HepG2 (cell line): ENCODE results near the gene MAP3K2. TPM values are rescaled to one million over a fixed set of nuclear protein-coding genes. Genes with fewer than 3 reads are reported as not detected.
A peak's percentile ranks its signal among the peaks of the same experiment; 100 is the strongest.

Source experiments
- ATAC-seq: fragments of 200-7000 bp; cut with Tn5 transposase; 3 replicates; pipeline ENCODE4 v1.9.1; 2020; ENCODE audit warnings: mild to moderate bottlenecking, moderate library complexity
- BruUV-seq: library from RNA; stranded (reverse); fragments of 400-500 nt; replicated peaks from 2 replicates; lab custom pipeline; 2021; lab: Mats Ljungman, UMichigan
- CTCF ChIA-PET: fragments of 300-600 bp; formaldehyde crosslinking; extraction: SDS; loops from one replicate; lab custom pipeline; 2021; ENCODE audit warnings: low total read pairs, inconsistent platforms, low intra/inter-chr PET ratio; lab: Yijun Ruan, JAX
- POLR2A ChIA-PET: fragments of 350-600 bp; sonication (Branson Sonifier 250); formaldehyde crosslinking; loops from one replicate; lab custom pipeline; 2020; ENCODE audit warnings: antibody characterized with exemption, inconsistent platforms; lab: Yijun Ruan, JAX
- DNase-seq: peaks from one replicate; pipeline ENCODE4 v3.0.0-alpha.2; 2015; ENCODE audit warnings: low spot score
- FAIRE-seq: peaks from 3 replicates; lab custom pipeline; 2011; peaks lifted over from hg19 to GRCh38; lab: Jason Lieb, UNC
- H2AFZ ChIP-seq: one replicate; pipeline ENCODE4 v1.6.1; 2011; ENCODE audit warnings: low read length, inconsistent platforms
- H3K27ac ChIP-seq: fragments of 300-600 bp; 3 replicates; pipeline ENCODE4 v1.8.0; 2011; ENCODE audit warnings: mixed run types, mild to moderate bottlenecking, mixed read lengths, low read length, inconsistent platforms; ENCODE audit not compliant: insufficient read depth; ENCODE audit errors: extremely low read length
- H3K27me3 ChIP-seq, 2 experiments: fragments of 200-600 bp in 1 of 2; 2 replicates in 1 of 2; 3 replicates in 1 of 2; pipeline versions ENCODE4 v1.6.0 to v1.8.0; 2011; ENCODE audit warnings: low read length in 2 of 2, mild to moderate bottlenecking in 2 of 2, moderate library complexity in 2 of 2, inconsistent platforms in 1 of 2; ENCODE audit not compliant: insufficient read depth in 2 of 2, control insufficient read depth in 1 of 2
- H3K36me3 ChIP-seq, 2 experiments: fragments of 200-600 bp in 1 of 2; replicated peaks in 1 of 2; 2 replicates in 1 of 2; 3 replicates in 1 of 2; pipeline versions ENCODE4 v1.5.1 to v1.8.0; 2011; ENCODE audit warnings: low read length in 2 of 2, inconsistent platforms in 1 of 2; ENCODE audit not compliant: insufficient read depth in 2 of 2, control insufficient read depth in 1 of 2
- H3K4me1 ChIP-seq: 2 replicates; pipeline ENCODE4 v1.5.1; 2012; ENCODE audit warnings: low read length, inconsistent platforms; ENCODE audit not compliant: insufficient read depth
- H3K4me2 ChIP-seq: 2 replicates; pipeline ENCODE4 v1.6.0; 2011; ENCODE audit warnings: low read depth, low read length, inconsistent platforms
- H3K4me3 ChIP-seq, 3 experiments: fragments of 200-600 bp in 1 of 3; sonication (generic), shearing (Covaris generic) in 1 of 3; replicated peaks in 1 of 3; 2 replicates each; pipeline ENCODE4 v1.5.1; 2011 to 2016; ENCODE audit warnings: low read length in 3 of 3, inconsistent platforms in 2 of 3, low read depth in 2 of 3, mild to moderate bottlenecking in 2 of 3, control low read depth in 1 of 3, mixed read lengths in 1 of 3; ENCODE audit not compliant: insufficient read depth in 1 of 3
- H3K79me2 ChIP-seq: one replicate; pipeline ENCODE4 v1.6.1; 2011; ENCODE audit warnings: low read length, inconsistent platforms; ENCODE audit not compliant: insufficient read depth
- H3K9ac ChIP-seq: 2 replicates; pipeline ENCODE4 v1.6.0; 2011; ENCODE audit warnings: mild to moderate bottlenecking, low read depth, low read length, inconsistent platforms; ENCODE audit not compliant: insufficient read depth
- H3K9me3 ChIP-seq: 2 replicates; pipeline ENCODE4 v1.5.1; 2012; ENCODE audit warnings: mild to moderate bottlenecking, low read length
- H4K20me1 ChIP-seq: 2 replicates; pipeline ENCODE4 v1.6.0; 2011; ENCODE audit warnings: inconsistent platforms, mild to moderate bottlenecking, low read length, moderate library complexity; ENCODE audit not compliant: insufficient read depth
- CEBPB ChIP-seq: IDR thresholded peaks from 2 replicates; pipeline ENCODE4 v1.6.1; 2011; ENCODE audit warnings: low read depth, low read length, improper control_type of control experiment, borderline replicate concordance
- GLMP ChIP-seq: sonication (generic); formaldehyde crosslinking; IDR thresholded peaks from 2 replicates; pipeline ENCODE4 v1.9.0; 2021; ENCODE audit warnings: missing genetic modification reagents, mild to moderate bottlenecking, borderline replicate concordance
- KLF9 ChIP-seq: IDR thresholded peaks from 2 replicates; pipeline ENCODE4 v1.6.1; 2016; ENCODE audit warnings: low read depth
- LBX2 ChIP-seq: sonication (generic); formaldehyde crosslinking; IDR thresholded peaks from 2 replicates; pipeline ENCODE4 v1.5.0; 2020; ENCODE audit warnings: missing genetic modification reagents, mild to moderate bottlenecking, borderline replicate concordance
- RBFOX2 ChIP-seq: fragments of 200-400 bp; formaldehyde crosslinking; IDR thresholded peaks from 2 replicates; pipeline ENCODE4 v1.6.1; 2017; ENCODE audit warnings: low read depth, mild to moderate bottlenecking, low read length
- SNAPC5 ChIP-seq: sonication (generic); formaldehyde crosslinking; IDR thresholded peaks from 2 replicates; pipeline ENCODE4 v1.8.1; 2023; ENCODE audit warnings: mild to moderate bottlenecking, missing genetic modification reagents, borderline replicate concordance
- SOX6 ChIP-seq, 2 experiments: fragments of 450-650 bp in 1 of 2; sonication (generic) in 1 of 2; formaldehyde crosslinking in 1 of 2; IDR thresholded peaks; 2 replicates each; pipeline versions ENCODE4 v1.4.0 to v1.6.1; 2017 to 2020; ENCODE audit warnings: antibody characterized with exemption in 1 of 2, mild to moderate bottlenecking in 1 of 2, missing genetic modification reagents in 1 of 2
- ZFP41 ChIP-seq: sonication (generic); formaldehyde crosslinking; IDR thresholded peaks from 2 replicates; pipeline ENCODE4 v1.4.0; 2020; ENCODE audit warnings: mild to moderate bottlenecking, missing genetic modification reagents, borderline replicate concordance
- ZMYM4 ChIP-seq: sonication (generic); formaldehyde crosslinking; IDR thresholded peaks from 2 replicates; pipeline ENCODE4 v1.8.1; 2023; ENCODE audit warnings: mild to moderate bottlenecking, missing genetic modification reagents
- ZZZ3 ChIP-seq: sonication (generic); formaldehyde crosslinking; IDR thresholded peaks from 2 replicates; pipeline ENCODE4 v1.4.0; 2020; ENCODE audit warnings: missing genetic modification reagents, mild to moderate bottlenecking, borderline replicate concordance
- WGBS: methylation state at CpG from one replicate; pipeline ENCODE4 v1.1.6; 2017; ENCODE audit warnings: low lambda C conversion rate; 5-methylcytosine and 5-hydroxymethylcytosine counted together
- in situ Hi-C: cut with HindIII; loops from 2 replicates; pipeline ENCODE4 v1.10.0; 2017; ENCODE audit warnings: low pct_unique_long_range_greater_than_20kb; ENCODE audit not compliant: extremely low pct_ligation_motif_present
- intact Hi-C: fragments of 100-400 bp; cut with micrococcal nuclease; formaldehyde crosslinking; loops from one replicate; pipeline ENCODE4 v1.10.0; 2022; ENCODE audit not compliant: unreplicated experiment
- polyA plus RNA-seq, 8 experiments: library from polyadenylated mRNA; depleted of rRNA in 3 of 8; stranded (reverse) in 7 of 8; unstranded in 1 of 8; fragments of >200 nt; fragmentation: Illumina TruSeq in 4 of 8; extraction: Trizol in 4 of 8; gene quantifications; 2 replicates each; pipeline versions ENCODE4 v1.2.1 to v1.2.3, GENCODE V29; 2011 to 2016; ENCODE audit warnings: low read depth in 4 of 8, missing spikeins in 1 of 8, mixed read lengths in 1 of 8; ENCODE audit not compliant: insufficient read depth in 1 of 8
- total RNA-seq, 5 experiments: library from RNA; depleted of rRNA; stranded (reverse); fragments of >200 nt; fragmentation: Illumina TruSeq; extraction: Trizol; gene quantifications; 2 replicates each; pipeline ENCODE4 v1.2.3, GENCODE V29; 2016; ENCODE audit warnings: low read depth in 1 of 5

MAP3K2 gene
- total and polyA plus RNA-seq, 2 of the 13 experiments (the other 11 are each of a cell fraction or from before 2014, with no cell fraction given): 12.2 to 37.2 TPM

- TF ChIP-seq LBX2 (CRISPR knock-in tag): no peak
These were observed 36.2 kb downstream of the MAP3K2 start (continued) for GRCh38 chr2:127351603-127352002.

GRCh38 chr2:127348426-127349000 lies 39.3 kb downstream of the MAP3K2 start:
- WGBS: 91% methylated on average over 1 of the region's 1 CpG
- in situ Hi-C loops (no loop called here), intact Hi-C loops (no loop called here)
- POLR2A ChIA-PET: no interaction called here
- peaks cover 88% of the 10 kb centered on the region for H3K79me2 ChIP-seq
- DNase-seq: no peak
- no peak overlapping the region for H3K4me2 ChIP-seq
- peaks cover 11% of the 10 kb centered on the region; the same call in 1 of the 2 replicates for H4K20me1 ChIP-seq
- no peak overlapping the region for H3K27ac ChIP-seq
- H3K4me3 ChIP-seq: no peak overlapping the region
- no peaks in the 10 kb centered on the region for H3K9me3 ChIP-seq
- ATAC-seq: no peak
- no peak overlapping the region for H3K9ac ChIP-seq
- CTCF ChIA-PET: no interaction called here
- peaks cover 0 to 3% of the 10 kb centered on the region in 2 experiments; a peak in 1 of 5 replicates for H3K36me3 ChIP-seq
- BruUV-seq: no TSS peak
- peaks cover 45% of the 10 kb centered on the region for H3K4me1 ChIP-seq
- FAIRE-seq: no peak
- peak; percentile 46 for TF ChIP-seq CEBPB
- TF ChIP-seq SNAPC5 (CRISPR knock-in tag): no peak
- H3K27me3 ChIP-seq: no peaks in the 10 kb centered on the region
- no peak overlapping the region for H2AFZ ChIP-seq

- 98% methylated on average over 1 of the region's 1 CpG for WGBS
- Histone ChIP-seq H3K9ac (no peak overlapping the region), H3K79me2 (peaks cover 92% of the 10 kb centered on the region), H3K4me2 (no peak overlapping the region), H3K36me3 (peaks cover 0 to 3% of the 10 kb centered on the region in 2 experiments; a peak in 1 of 5 replicates), H2AFZ (no peak overlapping the region), H3K27ac (no peak overlapping the region), H3K4me1 (peaks cover 50% of the 10 kb centered on the region), H3K4me3 (no peak overlapping the region), H4K20me1 (peaks cover 11% of the 10 kb centered on the region; the same call in 1 of the 2 replicates), H3K9me3 (no peaks in the 10 kb centered on the region), H3K27me3 (no peaks in the 10 kb centered on the region)
- CTCF ChIA-PET: no interaction called here
- POLR2A ChIA-PET: no interaction called here
- intact Hi-C loops: no loop called here
- in situ Hi-C loops: no loop called here
- FAIRE-seq (no peak), ATAC-seq (no peak), DNase-seq (no peak)
- no TSS peak for BruUV-seq
- TF ChIP-seq ZMYM4 (CRISPR knock-in tag) (no peak), SOX6 (IDR thresholded peaks at IDR 0.05) (no peak), SOX6 (CRISPR knock-in tag; IDR thresholded peaks at IDR 0.05) (no peak), ZZZ3 (no peak), RBFOX2 (no peak), KLF9 (CRISPR knock-in tag) (no peak), ZFP41 (CRISPR knock-in tag) (no peak), GLMP (CRISPR knock-in tag) (no peak)
These were observed 39.9 kb downstream of the MAP3K2 start for GRCh38 chr2:127347734-127348392.
